Esophagus muscularis mucosa (tissue), 4 donors: ENCODE data around the gene ZC3H7A. TPM values are rescaled to one million over a fixed set of nuclear protein-coding genes. Genes with fewer than 3 reads are reported as not detected.

Source experiments
- DNase-seq: peaks from one replicate; pipeline ENCODE4 v3.0.0-alpha.2; 2017; ENCODE audit errors: extremely low spot score
- H3K27ac ChIP-seq, 4 donors: fragments of 200-600 bp; sonication (generic); replicated peaks in 1 of 4; 1 replicate in 3 of 4; 2 replicates in 1 of 4; pipeline ENCODE4 v1.5.1; 2016 to 2019; ENCODE audit warnings: mild to moderate bottlenecking in 1 of 4
- H3K27me3 ChIP-seq, 4 donors: fragments of 200-600 bp; sonication (generic); one replicate each; pipeline versions ENCODE4 v1.5.1 to v1.6.0; 2016 to 2019
- H3K36me3 ChIP-seq, 4 donors: fragments of 200-600 bp; sonication (generic); one replicate each; pipeline ENCODE4 v1.5.1; 2016 to 2019
- H3K4me1 ChIP-seq, 4 donors: fragments of 200-600 bp; sonication (generic); one replicate each; pipeline ENCODE4 v1.5.1; 2016 to 2019
- H3K4me3 ChIP-seq, 4 donors: fragments of 200-600 bp; sonication (generic); 1 replicate in 2 of 4; 2 replicates in 2 of 4; pipeline ENCODE4 v1.5.1; 2016 to 2019; ENCODE audit warnings: mild to moderate bottlenecking in 4 of 4, moderate library complexity in 1 of 4
- H3K9me3 ChIP-seq, 4 donors: fragments of 200-600 bp; sonication (generic); 1 replicate in 3 of 4; 2 replicates in 1 of 4; pipeline ENCODE4 v1.5.1; 2016 to 2019
- EP300 ChIP-seq: sonication (generic); formaldehyde crosslinking; IDR thresholded peaks from one replicate; pipeline ENCODE4 v1.6.1; 2017; ENCODE audit warnings: antibody characterized with exemption
- POLR2A ChIP-seq: fragments of 450-650 bp; IDR thresholded peaks from one replicate; pipeline ENCODE4 v1.6.1; 2017; ENCODE audit warnings: antibody characterized with exemption, moderate library complexity, mild to moderate bottlenecking, low read depth
- POLR2AphosphoS5 ChIP-seq, 2 donors: sonication (generic); formaldehyde crosslinking; IDR thresholded peaks; one replicate each; pipeline ENCODE4 v1.6.1; 2017; ENCODE audit warnings: antibody characterized with exemption in 2 of 2
- WGBS: methylation state at CpG from one replicate; pipeline ENCODE4 v1.1.5; 2018; 5-methylcytosine and 5-hydroxymethylcytosine counted together
- intact Hi-C: fragments of 100-400 bp; cut with DNase I; formaldehyde crosslinking; loops from one replicate; pipeline ENCODE4 v1.15.1; 2023
- total RNA-seq, 4 donors: library from RNA; depleted of rRNA; stranded (reverse); fragments of >200 nt; gene quantifications; one replicate each; pipeline versions ENCODE4 v1.1.0 to v1.2.1, GENCODE V29; 2016
- TF ChIP-seq, protein P1 (sequence below), 3 experiments: fragments of 200-600 bp in 2 of 3; fragments of 450-650 bp in 1 of 3; sonication (generic) in 2 of 3; IDR thresholded peaks; one replicate each; pipeline ENCODE4 v1.5.1; 2017 to 2019; ENCODE audit warnings: antibody characterized with exemption in 3 of 3, mild to moderate bottlenecking in 2 of 3, moderate library complexity in 1 of 3

Gene ZC3H7A
- total RNA-seq, 4 donors from 2014 or later: 51.1 to 61.0 (median 61.0) TPM

DNA sequence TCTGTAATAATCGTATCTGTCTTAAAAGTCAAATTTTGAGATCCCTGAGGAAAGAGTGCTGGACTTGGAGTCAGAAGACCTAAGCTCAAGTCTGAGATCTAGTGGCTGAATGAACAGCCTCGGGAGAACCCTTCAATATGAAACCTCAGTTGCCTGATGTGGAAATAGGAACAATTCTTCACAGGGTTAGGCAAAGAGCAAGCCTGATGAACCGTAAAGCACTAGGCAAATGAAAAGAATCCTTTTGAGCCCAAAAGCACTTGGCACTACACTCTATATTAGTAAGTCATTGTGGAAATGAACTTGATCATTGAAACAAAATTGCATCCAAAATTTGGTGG, 74.6 kb downstream of the ZC3H7A start:
- 86% methylated on average over 3 of the region's 3 CpGs for WGBS
- TF ChIP-seq EP300 (no peak), POLR2A (no peak), POLR2AphosphoS5 (IDR thresholded peaks at IDR 0.05) (no peak)
- TF ChIP-seq, protein P1, sequence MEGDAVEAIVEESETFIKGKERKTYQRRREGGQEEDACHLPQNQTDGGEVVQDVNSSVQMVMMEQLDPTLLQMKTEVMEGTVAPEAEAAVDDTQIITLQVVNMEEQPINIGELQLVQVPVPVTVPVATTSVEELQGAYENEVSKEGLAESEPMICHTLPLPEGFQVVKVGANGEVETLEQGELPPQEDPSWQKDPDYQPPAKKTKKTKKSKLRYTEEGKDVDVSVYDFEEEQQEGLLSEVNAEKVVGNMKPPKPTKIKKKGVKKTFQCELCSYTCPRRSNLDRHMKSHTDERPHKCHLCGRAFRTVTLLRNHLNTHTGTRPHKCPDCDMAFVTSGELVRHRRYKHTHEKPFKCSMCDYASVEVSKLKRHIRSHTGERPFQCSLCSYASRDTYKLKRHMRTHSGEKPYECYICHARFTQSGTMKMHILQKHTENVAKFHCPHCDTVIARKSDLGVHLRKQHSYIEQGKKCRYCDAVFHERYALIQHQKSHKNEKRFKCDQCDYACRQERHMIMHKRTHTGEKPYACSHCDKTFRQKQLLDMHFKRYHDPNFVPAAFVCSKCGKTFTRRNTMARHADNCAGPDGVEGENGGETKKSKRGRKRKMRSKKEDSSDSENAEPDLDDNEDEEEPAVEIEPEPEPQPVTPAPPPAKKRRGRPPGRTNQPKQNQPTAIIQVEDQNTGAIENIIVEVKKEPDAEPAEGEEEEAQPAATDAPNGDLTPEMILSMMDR (IDR thresholded peaks at IDR 0.05): no peak
- DNase-seq: no peak
- Histone ChIP-seq H3K9me3 (no peaks in the 10 kb centered on the region), H3K27ac (no peak overlapping the region), H3K27me3 (no peaks in the 10 kb centered on the region), H3K36me3 (peaks cover 19 to 88% (median 59%) of the 10 kb centered on the region in 4 donors), H3K4me1 (peaks cover 15 to 33% (median 18%) of the 10 kb centered on the region in 4 donors), H3K4me3 (no peak overlapping the region)
- intact Hi-C loops: no loop called here

- intact Hi-C loops: no loop called here
- H3K27ac ChIP-seq: no peak overlapping the region
- H3K4me3 ChIP-seq: no peak overlapping the region
- H3K27me3 ChIP-seq: no peaks in the 10 kb centered on the region
- DNase-seq: no peak
- TF ChIP-seq, protein P1 (IDR thresholded peaks at IDR 0.05): no peak
- TF ChIP-seq POLR2AphosphoS5 (IDR thresholded peaks at IDR 0.05) (no peak), POLR2A (no peak), EP300 (no peak)
- 84% methylated on average over 4 of the region's 4 CpGs for WGBS
- H3K4me1 ChIP-seq: peaks cover 15 to 33% (median 21%) of the 10 kb centered on the region in 4 donors
- H3K9me3 ChIP-seq: no peaks in the 10 kb centered on the region
- H3K36me3 ChIP-seq: peaks cover 19 to 85% (median 59%) of the 10 kb centered on the region in 4 donors
Measured at GRCh38 chr16:11721781-11722467, 75.1 kb downstream of the ZC3H7A start.

DNA sequence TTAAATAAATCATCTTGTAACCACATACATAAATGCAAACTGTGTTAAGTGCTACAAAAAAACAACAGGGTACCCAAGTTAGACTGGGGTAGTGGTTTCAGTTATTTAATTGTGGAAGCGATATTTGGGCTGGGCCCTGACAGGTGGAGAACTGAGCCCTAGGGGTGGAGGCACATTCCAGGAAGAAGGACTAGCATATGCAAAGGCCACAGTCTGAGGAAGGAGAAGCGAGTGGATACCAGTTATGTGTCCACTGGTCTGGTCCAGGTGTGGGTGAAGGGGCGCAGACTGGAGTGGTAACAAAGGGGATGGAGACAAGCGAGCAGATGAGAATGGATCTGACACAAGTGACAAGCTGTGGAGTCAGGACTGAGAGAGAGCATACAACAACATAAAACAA, 77.3 kb downstream of the ZC3H7A start:
- intact Hi-C loops: no loop called here
- no peak for TF ChIP-seq EP300
- TF ChIP-seq, protein P1 (IDR thresholded peaks at IDR 0.05): no peak
- no peak for TF ChIP-seq POLR2AphosphoS5 (IDR thresholded peaks at IDR 0.05)
- TF ChIP-seq POLR2A: no peak
- Histone ChIP-seq H3K27me3 (no peaks in the 10 kb centered on the region), H3K36me3 (peaks cover 19 to 74% (median 48%) of the 10 kb centered on the region in 4 donors), H3K27ac (no peak overlapping the region), H3K4me3 (no peak overlapping the region), H3K9me3 (no peaks in the 10 kb centered on the region), H3K4me1 (peaks cover 9 to 37% (median 28%) of the 10 kb centered on the region in 4 donors)
- no peak for DNase-seq
- WGBS: 98% methylated on average over 4 of the region's 4 CpGs

GRCh38 chr16:11719171-11719570, 77.9 kb downstream of the ZC3H7A start:
- Histone ChIP-seq H3K4me3 (no peak overlapping the region), H3K4me1 (peaks cover 9 to 40% (median 32%) of the 10 kb centered on the region in 4 donors), H3K9me3 (no peaks in the 10 kb centered on the region), H3K36me3 (peaks cover 19 to 69% (median 45%) of the 10 kb centered on the region in 4 donors), H3K27ac (no peak overlapping the region), H3K27me3 (no peaks in the 10 kb centered on the region)
- DNase-seq: no peak
- TF ChIP-seq POLR2A: no peak
- TF ChIP-seq, protein P1 (IDR thresholded peaks at IDR 0.05): no peak
- intact Hi-C loops: no loop called here

GRCh38 chr16:11717811-11718210, 79.2 kb downstream of the ZC3H7A start:
- TF ChIP-seq EP300 (no peak), POLR2A (no peak), POLR2AphosphoS5 (IDR thresholded peaks at IDR 0.05) (no peak)
- TF ChIP-seq, protein P1 (IDR thresholded peaks at IDR 0.05): no peak
- peak overlapping the region in 1 of 4 donors; percentile 26 for H3K27ac ChIP-seq
- no peaks in the 10 kb centered on the region for H3K9me3 ChIP-seq
- peaks cover 9 to 41% (median 32%) of the 10 kb centered on the region in 4 donors for H3K4me1 ChIP-seq
- 63% methylated on average over 5 of the region's 5 CpGs for WGBS
- H3K27me3 ChIP-seq: no peaks in the 10 kb centered on the region
- intact Hi-C loops: no loop called here
- DNase-seq: no peak
- H3K36me3 ChIP-seq: peaks cover 19 to 66% (median 48%) of the 10 kb centered on the region in 4 donors
- no peak overlapping the region for H3K4me3 ChIP-seq
